Cardiac muscle cell (in vitro differentiated cells and primary cell): ENCODE measurements around the gene AXDND1. TPM values are rescaled to one million over a fixed set of nuclear protein-coding genes. Genes with fewer than 3 reads are reported as not detected.

Experiments
- DNase-seq, 2 donors: peaks; one replicate each; pipeline versions ENCODE4 v3.0.0 to v3.0.0-alpha.2; 2010 to 2017; ENCODE audit warnings: low read depth in 1 of 2, low spot score in 1 of 2
- H3K27ac ChIP-seq: fragments of 200-600 bp; sonication (generic); 2 replicates; pipeline ENCODE4 v1.5.1; 2016
- H3K27me3 ChIP-seq: fragments of 200-600 bp; sonication (generic); 2 replicates; pipeline ENCODE4 v1.6.0; 2016; ENCODE audit warnings: control low read depth
- H3K36me3 ChIP-seq: fragments of 200-600 bp; sonication (generic); 2 replicates; pipeline ENCODE4 v1.5.1; 2016; ENCODE audit warnings: control low read depth
- H3K4me1 ChIP-seq: fragments of 200-600 bp; sonication (generic); 2 replicates; pipeline ENCODE4 v1.8.1; 2017; ENCODE audit warnings: low read depth, mild to moderate bottlenecking, mixed run types
- H3K4me3 ChIP-seq: fragments of 200-600 bp; sonication (generic); 2 replicates; pipeline ENCODE4 v1.5.1; 2016; ENCODE audit warnings: mild to moderate bottlenecking
- H3K9me3 ChIP-seq: fragments of 200-600 bp; sonication (generic); 2 replicates; pipeline ENCODE4 v1.5.1; 2017; ENCODE audit warnings: low read depth, mild to moderate bottlenecking, control low read depth
- polyA plus RNA-seq: library from polyadenylated mRNA; unstranded; fragments of >200 nt; fragmentation: Nextera tagmentation; extraction: Ambion mirVana; gene quantifications from 2 replicates; pipeline ENCODE4 v1.2.1, GENCODE V29; 2016
- total RNA-seq: library from RNA; depleted of rRNA; stranded (reverse); fragments of >200 nt; gene quantifications from 2 replicates; pipeline ENCODE4 v1.2.3, GENCODE V29; 2016
- TF ChIP-seq, protein P1 (sequence below): IDR thresholded peaks from 2 replicates; pipeline ENCODE4 v1.5.1; 2012; ENCODE audit warnings: low read depth, mild to moderate bottlenecking, low read length

Gene AXDND1
- total and polyA plus RNA-seq, 2 experiments from 2014 or later, result 0.54 to 0.70 TPM

DNA sequence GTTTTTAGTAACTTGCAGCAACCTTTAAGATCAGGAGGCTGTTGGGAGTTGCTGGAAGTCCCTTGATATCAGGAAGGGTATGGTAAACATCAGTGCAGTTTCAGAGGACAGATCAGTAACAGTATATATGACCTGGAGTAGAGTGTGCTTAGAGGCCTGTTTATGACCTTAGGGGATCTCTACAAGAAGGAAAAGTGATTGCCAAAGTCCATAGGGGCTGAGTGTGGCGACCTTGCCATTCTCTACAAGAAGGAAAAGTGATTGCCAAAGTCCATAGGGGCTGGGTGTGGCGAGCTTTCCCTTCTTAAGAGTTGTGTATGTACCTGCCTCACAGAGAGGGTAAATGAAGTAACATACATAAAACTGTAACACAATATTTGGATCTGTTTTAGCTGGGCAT is 28.5 kb upstream of the AXDND1 start:
- peaks cover 5% of the 10 kb centered on the region for H3K36me3 ChIP-seq
- TF ChIP-seq, protein P1, sequence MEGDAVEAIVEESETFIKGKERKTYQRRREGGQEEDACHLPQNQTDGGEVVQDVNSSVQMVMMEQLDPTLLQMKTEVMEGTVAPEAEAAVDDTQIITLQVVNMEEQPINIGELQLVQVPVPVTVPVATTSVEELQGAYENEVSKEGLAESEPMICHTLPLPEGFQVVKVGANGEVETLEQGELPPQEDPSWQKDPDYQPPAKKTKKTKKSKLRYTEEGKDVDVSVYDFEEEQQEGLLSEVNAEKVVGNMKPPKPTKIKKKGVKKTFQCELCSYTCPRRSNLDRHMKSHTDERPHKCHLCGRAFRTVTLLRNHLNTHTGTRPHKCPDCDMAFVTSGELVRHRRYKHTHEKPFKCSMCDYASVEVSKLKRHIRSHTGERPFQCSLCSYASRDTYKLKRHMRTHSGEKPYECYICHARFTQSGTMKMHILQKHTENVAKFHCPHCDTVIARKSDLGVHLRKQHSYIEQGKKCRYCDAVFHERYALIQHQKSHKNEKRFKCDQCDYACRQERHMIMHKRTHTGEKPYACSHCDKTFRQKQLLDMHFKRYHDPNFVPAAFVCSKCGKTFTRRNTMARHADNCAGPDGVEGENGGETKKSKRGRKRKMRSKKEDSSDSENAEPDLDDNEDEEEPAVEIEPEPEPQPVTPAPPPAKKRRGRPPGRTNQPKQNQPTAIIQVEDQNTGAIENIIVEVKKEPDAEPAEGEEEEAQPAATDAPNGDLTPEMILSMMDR, result no peak
- no peaks in the 10 kb centered on the region for H3K9me3 ChIP-seq
- no peak overlapping the region for H3K4me3 ChIP-seq
- no peak for DNase-seq
- H3K4me1 ChIP-seq, result no peaks in the 10 kb centered on the region
- H3K27me3 ChIP-seq, result no peaks in the 10 kb centered on the region
- H3K27ac ChIP-seq, result no peak overlapping the region

DNA sequence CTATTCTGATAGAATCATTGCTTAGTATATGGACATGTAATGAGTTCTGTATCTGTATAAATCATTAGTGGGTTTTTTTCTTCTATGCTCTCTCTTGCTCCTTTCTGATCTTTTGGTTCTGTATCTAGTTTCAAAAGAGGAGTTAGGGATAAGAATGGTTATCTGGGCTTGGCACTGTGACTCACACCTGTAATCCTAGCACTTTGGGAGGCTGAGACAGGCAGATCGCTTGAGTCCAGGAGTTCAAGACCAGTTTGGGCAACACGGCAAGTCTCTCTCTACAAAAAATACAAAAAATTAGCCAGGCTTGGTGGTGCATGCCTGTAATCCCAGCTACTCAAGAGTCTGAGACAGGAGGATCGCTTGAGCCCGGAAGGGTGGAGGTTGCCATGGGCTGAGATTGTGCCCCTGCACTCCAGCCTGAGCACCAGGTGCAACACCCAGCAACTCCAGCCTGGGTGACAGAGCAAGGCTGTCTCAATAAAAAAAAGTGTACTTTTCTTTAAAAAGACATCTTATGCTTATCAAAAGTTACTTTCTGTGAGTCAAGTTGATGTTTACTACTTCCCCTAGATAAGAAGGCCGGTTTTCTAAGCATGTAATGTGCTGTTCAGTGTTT is 27.7 kb upstream of the AXDND1 start:
- Histone ChIP-seq H3K4me3 (no peak overlapping the region), H3K27ac (no peak overlapping the region), H3K36me3 (peaks cover 5% of the 10 kb centered on the region), H3K27me3 (no peaks in the 10 kb centered on the region), H3K9me3 (no peaks in the 10 kb centered on the region), H3K4me1 (no peaks in the 10 kb centered on the region)
- TF ChIP-seq, protein P1, result no peak
- DNase-seq, result no peak

DNA sequence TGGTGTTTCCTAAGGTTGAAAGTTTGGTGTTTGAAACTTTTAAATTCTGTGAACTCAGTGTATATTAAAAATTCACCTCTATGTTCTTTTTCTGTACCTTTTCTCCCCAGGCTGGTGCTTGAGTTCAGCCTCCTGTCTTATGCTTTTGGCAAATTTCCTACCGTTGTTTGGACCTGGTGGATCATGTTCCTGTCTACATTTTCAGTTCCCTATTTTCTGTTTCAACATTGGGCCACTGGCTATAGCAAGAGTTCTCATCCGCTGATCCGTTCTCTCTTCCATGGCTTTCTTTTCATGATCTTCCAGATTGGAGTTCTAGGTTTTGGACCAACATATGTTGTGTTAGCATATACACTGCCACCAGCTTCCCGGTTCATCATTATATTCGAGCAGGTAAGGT is 24.9 kb upstream of the AXDND1 start:
- TF ChIP-seq, protein P1, result no peak
- no peaks in the 10 kb centered on the region for H3K27me3 ChIP-seq
- H3K27ac ChIP-seq, result no peak overlapping the region
- no peaks in the 10 kb centered on the region for H3K4me1 ChIP-seq
- DNase-seq, result no peak
- peaks cover 15% of the 10 kb centered on the region for H3K36me3 ChIP-seq
- no peaks in the 10 kb centered on the region for H3K9me3 ChIP-seq
- no peak overlapping the region for H3K4me3 ChIP-seq

DNA sequence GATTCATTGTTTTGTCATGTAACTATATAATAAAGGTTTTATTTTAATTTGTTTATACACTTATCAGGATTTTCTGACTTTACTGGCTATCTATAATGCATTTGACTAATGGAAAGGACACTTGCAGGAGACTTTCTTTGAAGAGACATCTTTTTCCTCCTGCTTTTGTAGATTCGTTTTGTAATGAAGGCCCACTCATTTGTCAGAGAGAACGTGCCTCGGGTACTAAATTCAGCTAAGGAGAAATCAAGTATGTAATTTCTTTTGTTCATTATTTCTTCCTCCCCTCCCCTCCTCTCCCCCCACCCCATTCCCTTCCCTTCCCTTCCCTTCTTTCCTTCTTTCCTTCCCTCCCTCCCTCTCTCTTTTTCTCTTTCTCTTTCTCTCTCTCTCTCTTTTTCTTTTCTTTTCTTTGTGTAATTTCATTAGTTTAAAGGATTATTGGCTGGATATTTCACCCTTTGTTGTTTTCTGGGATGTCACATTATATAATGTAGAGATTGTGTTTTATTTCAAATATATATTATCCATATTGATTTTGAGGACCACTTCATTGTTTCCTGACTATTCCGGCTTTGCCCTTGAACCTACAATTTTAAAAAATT is 23.7 kb upstream of the AXDND1 start:
- Histone ChIP-seq H3K36me3 (peaks cover 15% of the 10 kb centered on the region), H3K27me3 (no peaks in the 10 kb centered on the region), H3K27ac (no peak overlapping the region), H3K4me3 (no peak overlapping the region), H3K4me1 (no peaks in the 10 kb centered on the region), H3K9me3 (no peaks in the 10 kb centered on the region)
- no peak for DNase-seq
- TF ChIP-seq, protein P1, result no peak

DNA sequence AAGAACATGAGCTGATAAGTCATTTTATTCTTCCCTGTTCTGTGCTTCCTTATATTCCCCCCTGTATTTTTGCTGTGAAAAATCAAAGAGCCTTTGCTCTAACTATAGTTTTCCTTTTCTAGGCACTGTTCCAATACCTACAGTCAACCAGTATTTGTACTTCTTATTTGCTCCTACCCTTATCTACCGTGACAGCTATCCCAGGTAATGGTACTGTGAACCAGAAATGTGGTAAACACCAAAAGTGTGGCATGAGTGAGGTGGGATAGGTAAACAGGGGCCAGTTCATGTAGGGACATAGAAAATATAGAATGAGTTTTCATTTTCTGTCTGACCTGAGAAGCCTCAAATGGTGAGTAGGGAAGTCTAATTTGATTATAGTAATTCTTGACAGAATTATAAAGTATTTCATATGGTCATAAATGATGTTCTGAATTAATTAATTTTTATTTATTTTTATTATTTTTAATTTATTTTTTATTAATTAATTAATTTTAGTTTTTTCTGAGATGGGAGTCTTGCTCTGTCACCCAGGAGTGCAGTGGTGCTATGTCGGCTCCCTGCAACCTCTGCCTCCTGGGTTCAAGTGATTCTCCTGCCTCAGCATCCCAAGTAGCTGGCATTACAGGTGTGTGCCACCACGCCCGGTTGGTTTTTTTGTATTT is 22.9 kb upstream of the AXDND1 start:
- no peak for DNase-seq

More for the DNA sequence above, 22.9 kb upstream of the AXDND1 start:
- Histone ChIP-seq H3K9me3 (no peaks in the 10 kb centered on the region), H3K4me1 (no peaks in the 10 kb centered on the region), H3K36me3 (peaks cover 15% of the 10 kb centered on the region), H3K27ac (no peak overlapping the region), H3K4me3 (no peak overlapping the region), H3K27me3 (no peaks in the 10 kb centered on the region)
- TF ChIP-seq, protein P1, result no peak
